RKO (cell line): ENCODE measurements around the gene RPL36.

ENCODE experiments used
- DNase-seq: peaks from one replicate; pipeline ENCODE4 v3.0.0-alpha.2; 2016; ENCODE audit warnings: low spot score

RPL36 gene

GRCh38 chr19:5690125-5690954, at the start of gene RPL36:
Gene RPL36, plus strand, starts transcription at chr19:5690295. Its CDS starts 213 bp downstream, at chr19:5690508.
- DNase-seq = peak; percentile 94

GRCh38 chr19:5641171-5641570, 48.9 kb upstream of the RPL36 start:
- no peak for DNase-seq

GRCh38 chr19:5642204-5642603, 47.9 kb upstream of the RPL36 start:
- no peak for DNase-seq

GRCh38 chr19:5643060-5643459, 47.0 kb upstream of the RPL36 start:
- no peak for DNase-seq

- no peak for DNase-seq
Measured at GRCh38 chr19:5644037-5644436, 46.1 kb upstream of the RPL36 start.

- no peak for DNase-seq
Measured at GRCh38 chr19:5645409-5645808, 44.7 kb upstream of the RPL36 start.

- DNase-seq = no peak
Measured at GRCh38 chr19:5646703-5647102, 43.4 kb upstream of the RPL36 start.

GRCh38 chr19:5648464-5648863, 41.6 kb upstream of the RPL36 start:
- no peak for DNase-seq

- DNase-seq = no peak
Measured at GRCh38 chr19:5651361-5651760, 38.7 kb upstream of the RPL36 start.

GRCh38 chr19:5652261-5652660, 37.8 kb upstream of the RPL36 start:
- no peak for DNase-seq

GRCh38 chr19:5654931-5655330, 35.2 kb upstream of the RPL36 start:
- no peak for DNase-seq

GRCh38 chr19:5655412-5655811, 34.7 kb upstream of the RPL36 start:
- no peak for DNase-seq

- DNase-seq = no peak
Measured at GRCh38 chr19:5661483-5661882, 28.6 kb upstream of the RPL36 start.

- no peak for DNase-seq
Measured at GRCh38 chr19:5663904-5664303, 26.2 kb upstream of the RPL36 start.

GRCh38 chr19:5664515-5664914, 25.6 kb upstream of the RPL36 start:
- no peak for DNase-seq

GRCh38 chr19:5665781-5666513, 24.1 kb upstream of the RPL36 start:
- peak; percentile 60 for DNase-seq

GRCh38 chr19:5666921-5667610, 23.0 kb upstream of the RPL36 start:
- DNase-seq = no peak

GRCh38 chr19:5667751-5668271, 22.3 kb upstream of the RPL36 start:
- DNase-seq = no peak

GRCh38 chr19:5669212-5669611, 20.9 kb upstream of the RPL36 start:
- no peak for DNase-seq

GRCh38 chr19:5671600-5671999, 18.5 kb upstream of the RPL36 start:
- no peak for DNase-seq

- no peak for DNase-seq
Measured at GRCh38 chr19:5672708-5673459, 17.2 kb upstream of the RPL36 start.

- DNase-seq = no peak
Measured at GRCh38 chr19:5673752-5674151, 16.3 kb upstream of the RPL36 start.
